HG02938 (cell line): ENCODE data around the gene TMEM255A.
A peak's percentile ranks its signal among the peaks of the same experiment; 100 is the strongest.

Source experiments
- ATAC-seq: cut with Tn5 transposase; IDR thresholded peaks from one replicate; pipeline ENCODE4 v1.9.1; 2021; ENCODE audit warnings: mild to moderate bottlenecking, moderate library complexity; ENCODE audit not compliant: unreplicated experiment

TMEM255A gene

DNA sequence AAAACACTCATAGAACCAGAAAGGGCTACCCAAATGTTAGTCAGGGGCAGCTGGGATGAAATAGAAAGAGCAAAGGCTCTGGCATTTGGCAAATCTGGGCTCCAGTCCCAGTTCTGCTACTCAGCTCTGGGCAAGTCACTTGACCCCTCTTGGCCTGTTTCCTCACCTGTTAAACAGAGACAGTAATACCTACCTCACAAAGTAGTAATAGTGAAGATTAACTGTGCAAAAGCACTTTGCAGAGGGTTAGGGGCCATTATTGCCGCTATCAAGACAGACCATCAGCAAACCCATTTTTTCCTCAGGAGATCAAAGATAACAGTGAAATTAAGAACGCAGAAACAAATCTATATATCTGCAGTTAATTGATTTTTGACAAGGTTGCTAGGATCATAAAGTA lies 40.0 kb downstream of the TMEM255A start:
- ATAC-seq: no peak

GRCh38 chrX:120270567-120270966 lies 40.7 kb downstream of the TMEM255A start:
- ATAC-seq: no peak

GRCh38 chrX:120269373-120270035 lies 41.8 kb downstream of the TMEM255A start:
- ATAC-seq: no peak

DNA sequence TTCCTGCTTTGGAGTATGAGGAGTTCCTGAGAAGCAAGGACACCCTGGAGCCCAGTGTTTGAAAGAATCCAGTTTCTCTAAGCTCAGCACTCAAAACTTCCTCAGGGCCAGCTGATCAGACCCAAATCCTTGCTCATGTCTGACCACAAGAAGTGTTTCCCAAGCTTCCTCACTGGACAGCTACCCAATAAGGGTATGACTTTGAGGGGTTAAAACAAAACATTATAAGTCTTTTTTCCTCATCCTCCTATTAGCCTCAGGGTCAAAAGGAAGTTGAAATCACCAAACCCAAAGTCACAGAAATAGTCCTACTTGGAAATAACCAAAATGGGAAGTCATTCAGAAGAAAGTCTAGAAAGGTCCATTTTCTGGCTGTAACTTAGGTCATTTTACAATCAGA lies 46.9 kb downstream of the TMEM255A start:
- ATAC-seq: no peak

DNA sequence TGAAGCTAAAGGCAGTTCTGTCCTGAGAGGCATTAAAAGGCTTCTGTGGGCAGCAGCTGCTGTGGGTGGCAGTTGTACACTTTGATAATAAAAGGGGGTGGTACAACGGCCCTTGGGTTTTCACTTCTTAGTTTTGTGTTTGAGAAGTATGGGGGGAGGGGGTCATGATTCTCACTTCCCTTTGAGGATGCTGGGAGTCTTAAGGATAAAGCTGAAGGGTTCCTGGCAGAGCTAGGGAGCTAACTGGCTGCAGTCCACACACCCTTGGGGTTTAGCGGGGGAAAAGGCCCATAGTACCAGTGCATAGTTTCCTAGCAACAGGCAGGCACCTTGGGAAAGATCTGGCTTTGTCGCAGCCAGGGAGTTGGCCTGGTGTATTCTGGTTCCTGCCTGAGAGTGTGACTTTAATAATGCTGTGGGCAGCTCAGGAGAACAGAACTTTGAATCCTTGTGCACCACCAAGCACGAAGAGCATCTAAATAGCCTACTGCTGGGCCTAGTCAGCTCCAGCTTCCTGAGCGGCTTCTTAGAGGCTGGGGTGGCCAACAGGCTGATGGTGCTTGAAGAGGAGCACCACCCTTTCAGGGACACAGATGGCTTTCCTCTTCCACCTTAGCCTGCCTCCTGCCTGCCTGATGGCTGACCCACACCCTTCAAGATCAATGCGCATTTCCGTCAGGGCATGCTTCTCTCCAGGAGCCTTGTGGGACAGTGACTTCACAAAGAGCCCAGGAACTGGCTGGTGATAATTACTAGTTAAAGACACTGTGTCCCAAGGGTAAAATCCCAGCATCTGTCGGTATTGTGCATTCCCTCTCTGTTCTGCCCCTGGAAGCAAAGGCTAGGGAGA lies 48.2 kb downstream of the TMEM255A start:
- ATAC-seq: no peak

DNA sequence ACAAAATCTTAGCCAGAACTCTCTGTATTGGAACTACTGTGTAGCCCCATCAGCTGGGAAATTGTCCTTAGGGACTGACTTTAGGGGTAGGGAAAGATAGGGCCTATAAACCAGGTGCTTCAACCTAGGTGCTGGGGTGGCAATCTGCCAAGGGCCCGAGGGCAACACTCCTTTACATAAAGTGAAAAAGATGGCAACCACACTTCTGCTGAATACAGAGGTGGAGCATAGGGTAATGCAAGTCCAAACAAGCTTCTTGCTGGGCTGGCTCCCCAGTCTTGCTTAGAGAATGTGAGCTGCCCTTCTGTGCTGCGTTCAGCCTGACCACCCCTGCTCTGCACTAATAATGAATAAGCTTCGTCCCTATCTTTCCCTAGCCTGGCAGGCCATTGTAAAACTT lies 50.9 kb downstream of the TMEM255A start:
- no peak for ATAC-seq

DNA sequence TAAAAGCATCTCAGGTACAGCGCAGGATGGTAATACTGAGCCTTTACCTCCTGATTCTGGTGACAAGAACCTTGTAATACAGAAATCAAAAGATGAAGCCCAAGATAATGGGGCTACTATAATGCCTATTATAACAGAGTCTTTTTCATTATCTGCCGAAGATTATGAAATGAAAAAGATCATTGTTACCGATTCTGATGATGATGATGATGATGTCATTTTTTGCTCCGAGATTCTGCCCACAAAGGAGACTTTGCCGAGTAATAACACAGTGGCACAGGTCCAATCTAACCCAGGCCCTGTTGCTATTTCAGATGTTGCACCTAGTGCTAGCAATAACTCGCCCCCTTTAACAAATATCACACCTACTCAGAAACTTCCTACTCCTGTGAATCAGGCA lies 57.5 kb downstream of the TMEM255A start:
- no peak for ATAC-seq

- ATAC-seq: no peak
Measured at GRCh38 chrX:120251471-120252011, 59.7 kb downstream of the TMEM255A start.

DNA sequence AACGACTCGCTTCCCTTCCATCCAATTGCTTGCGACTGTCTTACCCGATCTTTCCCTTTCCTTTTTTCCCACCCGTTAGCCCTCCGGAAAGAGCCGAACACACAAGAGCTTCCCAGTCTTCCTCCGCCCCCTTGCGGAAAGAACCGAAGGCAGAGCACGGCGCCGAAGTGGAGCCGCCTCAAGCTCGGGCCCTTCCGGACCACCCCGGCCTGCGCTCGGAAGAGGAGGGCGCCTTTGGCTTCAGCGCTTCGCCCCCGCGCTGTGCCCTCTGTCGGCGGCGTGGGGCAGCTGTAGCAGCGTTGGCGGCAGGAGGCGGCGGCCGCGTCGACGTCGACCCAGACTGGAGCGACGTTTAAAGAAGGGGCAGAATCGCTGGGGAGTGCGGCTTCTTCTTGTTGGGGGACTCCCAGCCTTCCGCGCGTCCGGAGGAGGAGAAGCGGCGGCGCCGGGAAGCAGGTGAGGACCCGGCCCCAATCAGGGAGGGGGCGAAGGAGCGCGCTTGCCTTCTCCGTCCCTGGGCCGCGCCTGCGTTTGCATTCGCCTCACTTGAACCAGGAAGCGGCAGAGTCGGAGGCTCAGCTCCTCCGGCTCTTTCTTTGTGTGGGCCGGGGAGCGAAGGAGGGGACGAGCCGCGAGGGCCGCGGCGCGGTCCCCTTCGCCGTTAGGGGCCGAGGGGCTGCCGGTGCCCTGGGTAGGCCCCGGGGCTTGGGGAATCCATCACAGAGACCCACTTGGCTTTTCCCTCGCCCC lies 60.6 kb downstream of the TMEM255A start, which contains the start of gene ZBTB33:
Gene ZBTB33 (plus strand): TSS at position 291 of the 750 bp plus-strand sequence. CDS start 2,604 bp downstream, outside the sequence.
- ATAC-seq: peak; percentile 90

GRCh38 chrX:120244735-120245498 lies 66.3 kb downstream of the TMEM255A start:
- ATAC-seq: peak; percentile 70

GRCh38 chrX:120244395-120244734 lies 66.9 kb downstream of the TMEM255A start:
- ATAC-seq: peak; percentile 19

GRCh38 chrX:120242813-120243212 lies 68.4 kb downstream of the TMEM255A start:
- ATAC-seq: no peak

GRCh38 chrX:120238933-120239332 lies 72.3 kb downstream of the TMEM255A start:
- no peak for ATAC-seq

DNA sequence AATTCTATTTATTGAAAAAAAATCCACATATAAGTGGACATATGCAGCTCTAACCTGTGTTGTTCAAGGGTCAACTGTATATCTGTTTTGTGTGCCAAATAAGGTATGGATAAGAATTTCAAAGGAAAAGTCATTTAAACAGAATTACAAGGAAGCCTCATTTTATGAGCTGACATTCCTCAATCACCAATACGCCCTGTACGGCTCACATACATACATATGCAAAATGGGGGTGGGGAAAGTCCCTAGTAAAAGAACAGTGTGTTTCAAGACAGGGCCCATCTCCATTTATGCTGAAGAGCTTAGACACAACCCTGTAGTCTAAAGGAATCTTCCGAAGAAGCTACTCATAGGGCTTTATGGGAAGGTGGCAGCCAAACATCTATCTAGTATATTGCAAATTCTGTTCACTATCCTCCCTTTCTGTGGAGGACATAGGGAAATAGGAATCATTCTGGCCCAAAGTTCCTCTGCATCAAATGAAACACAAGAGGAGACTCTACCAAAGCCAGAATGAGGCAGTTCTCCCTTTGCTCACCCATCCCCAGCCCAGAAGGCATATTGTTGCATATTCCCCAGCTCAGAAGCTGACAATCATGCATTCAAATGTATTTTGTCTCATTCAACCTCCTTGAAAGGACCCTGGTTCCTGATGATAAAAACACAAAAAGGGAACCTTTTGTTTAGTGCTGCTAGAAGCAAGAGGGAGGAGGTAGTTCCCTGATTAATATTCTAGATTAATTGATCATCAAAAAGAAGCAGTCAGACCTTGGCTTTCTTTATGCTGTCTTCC lies 74.4 kb downstream of the TMEM255A start:
- no peak for ATAC-seq

GRCh38 chrX:120235284-120235683 lies 76.0 kb downstream of the TMEM255A start:
- ATAC-seq: no peak

DNA sequence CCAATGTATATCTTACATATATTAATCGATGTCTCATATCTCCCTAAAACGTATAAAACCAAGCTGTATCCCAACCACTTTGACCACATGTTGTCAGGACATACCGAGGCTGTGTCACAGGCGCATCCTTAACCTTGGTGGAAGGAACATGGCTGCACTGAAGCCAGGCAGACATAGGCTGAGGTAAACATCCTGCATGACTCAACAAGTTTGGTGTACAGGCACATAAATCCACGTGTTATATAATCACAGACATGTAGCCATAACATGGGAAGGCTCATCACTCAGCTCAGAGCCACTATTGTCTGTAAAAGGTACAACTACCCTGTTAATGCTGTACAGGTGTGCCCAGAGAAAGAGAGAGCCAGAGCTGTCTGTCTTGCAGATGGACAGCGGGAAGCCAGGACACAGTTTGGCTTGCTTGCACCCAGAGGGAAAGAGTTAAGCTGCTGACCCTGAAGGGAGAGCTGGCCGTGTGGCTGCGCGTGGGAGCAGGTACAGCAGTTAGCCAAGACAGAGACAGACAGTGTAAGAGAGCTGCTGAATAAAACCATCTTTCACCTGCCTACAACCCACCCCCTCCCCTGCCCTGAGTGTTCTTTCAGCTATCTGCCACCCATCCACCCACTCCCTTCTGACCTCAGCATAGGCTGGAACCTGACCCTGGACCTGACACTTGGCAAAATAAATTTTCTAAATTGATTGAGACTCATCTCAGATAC lies 82.9 kb downstream of the TMEM255A start:
- ATAC-seq: no peak

DNA sequence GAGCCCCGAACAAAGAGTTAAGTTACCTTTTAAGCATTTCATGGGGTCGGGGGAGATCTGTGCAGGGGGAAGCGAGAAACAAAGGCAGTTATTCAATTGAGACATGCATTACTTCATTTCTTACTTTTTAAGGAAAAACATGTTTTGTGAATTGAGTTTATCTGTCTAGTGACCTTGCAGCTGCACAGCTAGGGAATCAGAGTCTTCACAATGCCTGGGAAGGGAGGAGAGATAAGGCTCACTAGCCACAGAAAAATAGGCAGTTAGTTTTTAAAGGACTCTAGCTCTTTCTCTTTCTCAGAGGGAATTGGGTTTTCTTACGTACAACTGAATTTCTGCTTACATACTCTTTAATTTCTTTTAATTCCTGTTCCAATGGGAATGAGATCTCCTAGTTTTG lies 86.9 kb downstream of the TMEM255A start:
- ATAC-seq: no peak

DNA sequence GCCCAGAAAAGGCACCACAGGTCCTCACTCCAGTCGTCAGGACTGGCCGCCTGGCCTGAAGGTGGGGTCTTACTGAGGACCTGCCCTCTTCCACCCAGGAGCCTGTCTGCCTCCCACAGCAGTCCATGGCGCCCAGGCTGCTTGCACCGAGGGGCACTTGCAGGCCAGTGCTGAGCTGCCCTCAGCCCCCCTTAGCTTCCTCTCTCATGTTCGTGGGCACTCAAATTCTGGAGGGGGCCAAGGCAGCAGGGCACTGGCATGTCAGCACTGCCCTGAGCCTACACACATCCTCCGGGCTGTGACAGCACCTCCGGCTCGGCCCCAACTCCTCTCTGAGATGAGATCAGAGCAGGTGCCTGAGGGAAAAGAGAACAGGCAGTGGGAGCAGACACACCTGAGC lies 87.9 kb downstream of the TMEM255A start:
- ATAC-seq: no peak
